GM12892 (cell line): Measurements from ENCODE around the gene SAP25.
"Not testable (repeated sequence)": the region's sequence is repeated elsewhere in the genome, so short reads cannot be mapped to it uniquely, and the experiment has no call there.

ENCODE experiments used
- POLR2A ChIP-seq: IDR thresholded peaks from 2 replicates; pipeline ENCODE4 v1.6.1; 2011; ENCODE audit warnings: low read depth, low read length, control low read depth
- POLR2AphosphoS5 ChIP-seq: IDR thresholded peaks from 2 replicates; pipeline ENCODE4 v1.6.1; 2011; ENCODE audit warnings: low read depth, low read length, control low read depth
- TAF1 ChIP-seq: IDR thresholded peaks from 2 replicates; pipeline ENCODE4 v1.6.1; 2011; ENCODE audit warnings: low read depth, mild to moderate bottlenecking, control low read depth, low read length, borderline replicate concordance

- not testable (repeated sequence) for TF ChIP-seq POLR2A, POLR2AphosphoS5, TAF1
These were observed 37.7 kb downstream of the SAP25 start for GRCh38 chr7:100535982-100536381.
